ENCODE results near the gene SLC11A2.
"Not testable (repeated sequence)": the region's sequence is repeated elsewhere in the genome, so short reads cannot be mapped to it uniquely, and the experiment has no call there.

The SLC11A2 gene

DNA sequence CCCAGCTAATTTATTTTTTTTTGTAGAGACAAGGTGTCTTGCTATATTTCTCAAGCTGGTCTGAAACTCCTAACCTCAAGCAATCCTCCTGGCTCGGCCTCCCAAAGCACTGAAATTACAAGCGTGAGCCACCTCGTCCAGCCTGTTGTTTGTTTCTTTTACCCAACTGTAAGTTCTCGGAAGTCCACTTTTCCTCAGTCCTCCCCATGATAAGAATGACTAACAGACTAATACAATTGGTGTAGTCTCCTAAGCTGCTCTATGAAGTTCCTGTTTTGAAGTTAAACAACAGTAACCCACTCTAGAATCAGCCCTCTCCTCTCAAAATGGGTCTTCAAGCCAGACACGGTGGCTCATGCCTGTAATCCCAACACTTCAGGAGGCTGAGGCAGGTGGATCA, 37.3 kb downstream of the SLC11A2 start:
- DNase-seq, result no peak

GRCh38 chr12:50988051-50988450, 38.1 kb downstream of the SLC11A2 start:
- DNase-seq, result no peak

DNA sequence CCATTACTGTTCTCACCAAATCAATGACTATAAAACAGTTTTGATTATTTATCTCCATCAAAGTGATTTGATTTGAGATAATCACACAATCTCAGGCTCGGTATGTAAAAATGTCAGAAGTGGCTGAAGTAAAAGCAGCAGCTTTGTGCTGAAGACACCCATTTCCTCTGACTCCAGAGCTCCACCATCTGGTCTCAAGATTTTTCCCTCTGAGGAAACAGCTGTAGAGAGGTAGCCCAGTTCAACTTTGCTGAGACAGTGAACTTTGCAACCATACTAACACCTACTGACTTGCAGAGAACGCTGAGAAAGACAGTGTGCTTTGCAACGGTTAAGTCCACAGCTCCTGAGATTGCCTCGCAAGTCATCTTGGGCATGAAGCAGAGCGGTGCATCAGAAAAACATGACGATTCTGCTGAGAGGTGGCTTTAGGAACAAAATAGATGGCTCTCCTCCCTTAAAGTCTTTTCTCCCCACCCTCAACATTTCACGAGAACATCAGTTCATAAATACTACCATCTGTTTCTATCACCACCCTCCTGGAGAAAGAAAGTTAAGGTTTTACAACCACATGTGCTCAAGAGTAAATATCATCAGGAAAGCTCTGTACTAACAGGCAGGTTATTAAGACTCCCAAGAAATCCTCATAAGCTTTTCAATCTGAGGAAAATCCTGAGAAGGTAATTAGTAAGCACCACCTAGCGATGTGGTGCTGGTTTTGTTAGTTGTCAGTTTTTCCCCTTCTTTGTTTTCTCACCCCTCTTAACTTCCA, 39.0 kb downstream of the SLC11A2 start:
- DNase-seq, result peak; percentile 29

DNA sequence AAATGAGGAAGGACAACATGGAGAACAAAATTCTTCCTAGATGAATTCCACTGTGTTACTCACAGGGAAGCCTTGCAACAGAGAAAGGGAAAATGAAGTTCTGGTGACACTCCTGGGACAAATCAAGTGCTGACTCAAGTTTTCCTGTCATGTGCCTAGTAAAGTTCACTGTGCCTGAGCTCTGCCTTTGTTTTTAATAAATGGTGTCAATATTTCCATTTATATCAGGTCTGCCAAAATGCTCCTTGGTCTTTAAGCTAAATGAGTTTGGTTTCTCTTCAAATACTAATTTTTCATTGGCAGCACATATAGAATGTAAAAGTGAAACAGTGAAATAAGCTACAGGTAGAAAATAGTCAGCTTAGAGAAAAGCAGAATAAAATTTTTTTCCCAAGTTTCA, 40.9 kb downstream of the SLC11A2 start:
- DNase-seq, result no peak

DNA sequence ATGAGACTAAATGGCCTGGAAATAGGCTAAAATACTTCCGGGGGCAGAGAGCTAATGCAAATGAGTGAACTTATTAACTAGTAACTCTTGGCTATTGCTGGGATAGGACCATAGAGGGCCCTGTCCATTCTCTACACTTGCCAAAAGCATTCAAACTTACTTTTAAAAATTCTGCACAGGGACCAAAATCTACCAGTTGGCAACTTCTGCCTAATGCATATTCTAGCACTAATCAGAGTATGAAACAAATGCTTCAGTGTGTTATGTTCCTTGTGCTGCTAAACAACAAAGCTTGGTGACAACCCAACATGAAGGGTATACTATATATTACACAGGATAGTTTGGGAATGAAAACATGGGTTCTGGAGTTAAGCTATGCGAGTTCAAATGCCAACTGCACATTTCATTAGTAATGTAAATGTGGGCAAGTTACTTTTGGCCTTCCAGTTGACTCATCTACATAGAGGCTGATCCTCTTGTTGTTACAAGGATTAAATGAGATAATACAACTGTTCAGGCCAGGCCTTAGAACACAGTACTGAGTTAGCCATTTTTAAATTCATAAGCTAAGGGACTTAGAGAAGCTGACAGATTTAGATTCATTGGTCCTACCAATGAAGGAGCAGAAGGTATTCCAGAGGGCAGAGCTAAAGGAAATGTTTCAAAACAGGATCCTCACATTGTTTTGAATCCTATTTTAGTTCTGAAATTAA, 41.4 kb downstream of the SLC11A2 start:
- no peak for DNase-seq

DNA sequence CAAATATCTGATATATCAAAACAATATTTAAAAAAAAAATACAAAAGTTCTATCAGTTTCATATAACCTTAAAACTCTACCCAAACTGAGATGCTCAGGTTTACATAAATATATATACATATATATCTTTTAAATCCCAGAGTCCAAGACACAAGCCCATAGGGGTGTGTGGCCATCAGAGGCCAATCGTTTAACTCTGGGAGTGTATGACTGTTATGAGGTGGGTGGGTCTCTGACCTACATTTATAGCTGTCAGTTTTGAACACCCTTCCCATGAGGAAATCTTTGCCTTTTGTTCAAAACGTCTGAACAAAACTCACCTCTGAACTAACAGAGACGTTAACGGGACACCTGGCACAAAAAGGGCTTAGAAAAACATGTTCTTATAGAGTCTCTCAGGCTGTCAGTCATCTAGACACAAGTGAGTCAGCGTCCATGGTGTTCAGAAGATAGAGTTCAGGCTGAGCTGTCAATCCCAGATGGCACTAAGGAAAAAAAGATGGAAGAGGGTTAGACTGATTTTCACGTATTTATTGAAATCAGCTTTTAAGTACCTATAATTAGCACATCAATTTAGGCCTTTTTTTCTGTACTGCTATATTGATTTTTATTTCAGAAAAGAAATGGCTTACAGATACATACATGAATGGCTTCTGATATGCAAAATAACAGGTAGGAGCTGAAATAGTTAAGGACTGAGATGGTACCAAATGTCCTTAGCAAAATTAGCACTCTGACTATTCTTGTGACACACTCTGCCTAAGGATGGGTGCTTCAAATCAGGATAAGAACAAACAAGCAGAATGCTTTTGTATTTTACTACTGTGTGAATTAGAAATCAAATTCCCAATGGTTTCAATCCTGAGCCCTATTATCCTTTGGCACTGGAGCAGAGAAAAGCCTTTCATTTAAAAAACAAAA, 44.6 kb downstream of the SLC11A2 start:
- DNase-seq, result no peak

DNA sequence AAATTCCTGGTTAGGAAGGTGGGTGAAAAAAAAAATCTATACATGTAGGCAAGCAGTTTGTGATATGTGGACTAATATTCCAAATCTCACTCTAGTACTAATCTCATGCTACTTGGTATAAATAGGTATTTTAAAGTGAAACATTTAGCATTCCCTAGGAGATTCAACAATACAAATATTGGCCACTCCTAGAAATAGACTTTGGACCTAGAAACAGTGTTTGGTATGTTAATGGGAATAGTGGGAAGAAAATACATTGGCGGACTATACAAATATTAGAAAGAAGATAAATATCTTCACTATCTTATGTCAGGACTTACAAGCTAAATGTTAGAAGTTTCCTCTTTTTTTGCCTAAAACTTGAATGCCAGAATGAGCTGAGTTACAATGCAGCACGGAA, 45.6 kb downstream of the SLC11A2 start:
- DNase-seq, result no peak

DNA sequence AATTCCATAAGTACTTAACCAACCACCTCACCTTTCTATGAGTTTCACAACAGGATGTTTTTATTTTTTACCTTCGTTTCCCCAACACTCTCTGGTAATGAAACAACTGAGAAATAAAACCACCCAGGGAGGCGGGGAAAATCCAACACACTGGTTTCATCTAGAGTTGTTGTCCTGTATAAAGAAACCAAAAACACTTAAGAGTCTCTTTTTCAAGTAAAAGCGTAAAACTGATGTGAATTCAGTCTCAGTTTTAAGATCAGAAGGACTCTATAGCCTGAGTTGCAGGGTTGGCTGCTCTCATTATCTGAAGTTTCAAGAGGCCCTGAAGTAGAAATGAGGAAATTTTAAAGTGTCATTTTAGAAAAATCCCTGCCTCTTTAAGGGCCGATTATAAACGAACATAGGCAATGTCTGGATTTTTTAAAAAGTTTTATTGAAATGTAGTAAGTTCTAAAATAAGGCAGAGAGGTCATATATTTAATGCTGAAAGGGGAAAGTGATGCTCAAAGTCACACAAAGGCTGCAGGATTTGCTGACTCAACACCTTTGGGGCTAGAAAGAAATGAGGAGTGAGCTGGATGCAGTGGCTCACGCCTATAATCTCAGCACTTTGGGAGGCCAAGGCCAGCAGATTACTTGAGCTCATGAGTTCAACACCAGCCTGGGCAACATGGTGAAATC, 46.7 kb downstream of the SLC11A2 start:
- DNase-seq, result no peak

DNA sequence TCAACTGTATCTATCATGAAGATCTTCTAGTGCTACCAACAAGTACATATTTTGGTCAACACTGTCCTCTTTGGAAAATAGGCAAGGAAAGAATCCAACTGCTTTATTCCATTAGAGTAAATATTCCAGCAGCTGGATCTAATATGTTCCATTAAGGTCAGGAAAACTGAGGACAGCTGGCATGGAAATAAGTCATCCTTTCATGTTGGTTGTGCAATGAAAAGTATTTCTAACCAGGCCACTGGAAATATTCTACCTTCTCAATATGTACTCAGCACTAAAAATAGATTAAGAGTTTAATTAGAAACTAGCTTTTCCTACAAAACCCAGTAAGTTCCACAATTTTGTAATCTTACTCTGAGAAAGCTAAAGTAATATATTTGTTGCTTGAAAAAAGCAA, 54.2 kb downstream of the SLC11A2 start:
- no peak for DNase-seq

DNA sequence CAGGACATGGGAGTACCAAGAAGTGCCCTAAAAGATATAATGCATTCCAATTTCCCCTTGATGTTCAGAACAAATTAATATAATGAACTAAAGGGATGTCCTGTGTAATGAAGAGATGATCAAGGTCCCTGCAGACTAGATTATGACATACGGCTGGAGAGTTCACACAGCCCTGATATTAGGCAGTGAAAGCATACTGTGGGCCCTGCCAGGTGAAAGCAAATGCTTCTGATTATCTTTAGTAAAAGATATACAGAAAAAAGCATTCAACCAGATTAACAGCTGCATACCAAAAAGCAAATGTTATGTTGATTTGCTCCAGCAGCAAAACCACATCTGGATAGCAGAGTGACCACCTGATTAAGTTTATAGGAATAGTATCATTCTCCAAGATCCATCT, 61.8 kb downstream of the SLC11A2 start:
- no peak for DNase-seq

- DNase-seq, result no peak
Measured at GRCh38 chr12:50961708-50962107, 64.5 kb downstream of the SLC11A2 start.

- DNase-seq, result no peak
Measured at GRCh38 chr12:50960130-50960529, 66.1 kb downstream of the SLC11A2 start.

GRCh38 chr12:50955697-50956096, 70.5 kb downstream of the SLC11A2 start:
- DNase-seq, result no peak

- DNase-seq, result no peak
Measured at GRCh38 chr12:50955288-50955687, 70.9 kb downstream of the SLC11A2 start.

- DNase-seq, result not testable (repeated sequence)
Measured at GRCh38 chr12:50954789-50955188, 71.4 kb downstream of the SLC11A2 start.

DNA sequence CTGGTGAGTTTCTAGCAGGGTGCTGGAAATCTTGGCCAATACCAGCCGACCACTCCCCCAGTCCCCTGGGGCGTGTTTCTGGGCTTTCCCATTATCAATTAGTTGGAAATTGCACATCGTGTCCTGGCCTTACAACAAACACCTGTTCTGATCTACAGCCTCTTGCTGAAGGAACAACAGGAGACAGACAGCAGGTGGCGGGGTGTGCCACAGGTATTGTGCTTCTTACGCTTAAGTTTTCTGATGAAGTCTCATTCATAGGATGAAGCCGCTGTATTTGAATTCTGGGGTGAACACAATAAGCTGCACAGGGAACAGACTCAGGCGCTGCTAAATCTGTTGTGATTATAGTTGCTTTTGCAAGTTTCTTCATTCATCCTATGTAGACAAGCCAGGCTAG, 73.1 kb downstream of the SLC11A2 start:
- DNase-seq, result no peak

DNA sequence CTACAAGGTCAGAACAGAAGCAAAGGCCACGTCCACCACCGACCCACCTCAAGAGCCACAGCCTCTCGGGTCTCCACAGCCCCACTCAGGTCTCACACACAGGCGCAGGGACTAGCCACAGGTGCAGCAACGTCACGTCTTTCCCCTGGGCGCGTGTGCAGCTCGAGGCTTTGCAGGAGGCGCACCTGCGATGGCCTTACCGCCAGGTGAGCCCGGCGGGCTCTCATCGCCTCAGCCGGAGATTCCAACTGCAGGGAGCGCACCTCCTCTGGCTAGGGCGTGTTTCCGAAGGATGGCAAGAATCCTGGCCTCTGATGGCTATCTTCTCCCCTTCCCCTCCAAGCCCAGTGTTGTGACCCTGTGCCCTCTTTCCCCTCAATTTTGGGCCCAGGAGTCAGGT, 73.7 kb downstream of the SLC11A2 start, which contains the start of gene HIGD1C:
Gene HIGD1C (plus strand): TSS at position 35 of the 400 bp plus-strand sequence. CDS start 1,455 bp downstream, outside the sequence.
- no peak for DNase-seq

DNA sequence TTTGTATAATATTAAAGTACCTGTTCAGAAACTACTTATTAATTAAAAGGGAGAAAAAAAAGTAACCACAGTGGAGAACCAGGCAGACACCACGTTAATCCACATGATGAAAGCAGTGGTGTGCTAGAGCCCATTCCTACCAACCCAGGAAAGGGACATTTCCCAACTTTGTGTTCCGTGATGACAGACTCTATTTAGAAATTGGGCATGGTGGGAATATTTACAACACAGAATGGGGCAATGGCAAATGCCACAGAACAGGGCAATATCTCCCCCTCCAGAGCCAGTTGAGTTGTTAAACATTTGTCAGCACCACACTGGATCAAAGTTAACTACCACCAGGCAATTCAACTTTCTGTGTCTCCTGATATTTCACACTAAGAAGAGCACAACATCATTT, 75.1 kb downstream of the SLC11A2 start:
- no peak for DNase-seq

DNA sequence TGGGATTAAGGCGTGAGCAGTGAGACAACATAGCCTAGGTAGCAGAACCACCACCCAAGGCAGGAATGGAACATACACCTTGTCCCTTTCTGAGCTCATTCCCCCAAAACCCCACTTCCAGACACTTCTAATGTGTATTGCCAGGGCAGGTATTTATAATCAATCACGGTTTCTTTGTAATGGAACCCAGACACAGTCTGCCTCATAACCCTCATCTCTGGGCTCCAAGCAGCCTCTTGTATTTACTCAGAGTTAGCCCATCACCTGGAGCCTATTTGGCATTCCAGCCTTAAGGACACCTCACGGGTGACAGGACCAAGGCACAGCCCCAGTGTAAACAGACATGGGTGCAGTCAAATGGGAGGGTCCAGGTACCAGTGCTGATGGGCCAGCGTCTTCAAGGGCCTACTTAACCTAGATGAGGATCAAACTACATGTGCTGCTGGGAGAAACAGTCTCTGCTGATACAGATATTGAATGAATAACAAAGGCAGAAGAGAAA, 76.3 kb downstream of the SLC11A2 start:
- DNase-seq, result no peak

- DNase-seq, result no peak
Measured at GRCh38 chr12:50948798-50949197, 77.4 kb downstream of the SLC11A2 start.

DNA sequence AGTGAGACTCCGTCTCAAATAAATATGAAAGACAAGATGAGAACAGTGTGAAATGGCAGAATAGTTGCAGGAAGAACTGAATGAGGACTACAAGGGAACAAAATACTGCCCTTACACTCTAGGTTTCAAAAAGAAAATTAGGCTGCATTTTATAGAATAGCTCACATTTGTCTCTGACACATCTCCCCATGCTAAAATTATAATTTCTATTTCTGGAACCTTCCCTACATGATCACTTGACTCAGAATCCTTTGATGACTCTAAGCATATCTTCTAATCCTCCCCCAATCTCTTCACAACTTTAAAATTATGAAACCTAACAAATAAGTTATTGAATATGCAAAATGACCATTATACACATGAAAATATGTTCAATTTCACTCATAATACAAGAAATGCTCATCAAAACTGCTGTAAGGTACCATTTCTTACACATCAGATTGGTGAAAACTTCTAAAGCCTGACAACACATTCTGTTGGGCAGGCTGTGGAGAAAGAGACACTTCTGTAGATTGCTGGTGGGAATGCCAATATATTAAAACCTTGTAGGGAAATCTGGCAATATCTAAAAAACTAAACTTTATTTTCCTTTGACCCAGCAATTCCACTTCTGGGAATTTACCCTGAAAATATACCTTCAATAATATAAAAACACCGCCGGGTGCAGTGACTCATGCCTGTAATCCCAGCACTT, 78.1 kb downstream of the SLC11A2 start:
- no peak for DNase-seq

- DNase-seq, result no peak
Measured at GRCh38 chr12:50937653-50938052, 88.5 kb downstream of the SLC11A2 start.
